NCI-H2227 (cell line): ENCODE data around the gene TEX12.
A peak's percentile ranks its signal among the peaks of the same experiment; 100 is the strongest.

Experiments used
- DNase-seq: peaks from one replicate; lab custom pipeline; 2025; ENCODE audit not compliant: unreplicated experiment; lab: John Stamatoyannopoulos, UW

TEX12 gene

DNA sequence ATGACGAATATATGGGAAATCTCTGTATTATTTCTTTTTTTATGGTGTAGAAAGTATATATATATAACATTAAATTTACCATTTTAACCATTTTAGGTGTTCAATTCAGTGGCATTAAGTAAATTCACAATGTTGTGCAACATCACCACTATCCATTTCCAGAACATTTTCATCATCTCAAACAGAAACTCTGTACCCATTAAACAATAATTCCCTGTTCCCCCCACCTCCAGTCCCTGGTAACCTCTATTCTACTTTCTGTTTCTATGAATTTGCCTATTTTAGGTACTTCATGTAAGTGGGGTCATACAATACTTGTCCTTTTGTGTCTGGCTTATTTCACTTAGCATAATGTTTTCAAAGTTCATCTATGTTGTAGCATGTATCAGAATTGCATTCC, 43.7 kb downstream of the TEX12 start:
- DNase-seq = no peak

DNA sequence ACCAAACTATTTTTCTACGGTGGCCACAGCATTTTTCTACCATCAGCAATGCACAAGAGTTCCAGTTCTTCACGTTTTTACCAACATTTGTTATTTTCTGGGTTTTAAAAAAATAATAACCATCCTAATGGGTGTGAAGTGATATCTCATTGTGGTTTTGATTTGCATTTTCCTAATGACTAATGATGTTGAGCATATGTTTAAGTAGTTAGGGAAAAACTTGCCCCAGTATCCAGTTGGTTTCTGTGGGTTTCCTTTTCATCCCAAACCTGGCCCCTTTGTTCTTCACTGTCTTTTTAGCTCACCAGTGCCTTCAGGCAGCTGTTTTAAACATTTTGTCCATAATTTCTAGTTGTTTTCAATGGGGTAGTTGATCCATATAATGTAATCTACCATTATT, 44.4 kb downstream of the TEX12 start:
- DNase-seq = no peak

DNA sequence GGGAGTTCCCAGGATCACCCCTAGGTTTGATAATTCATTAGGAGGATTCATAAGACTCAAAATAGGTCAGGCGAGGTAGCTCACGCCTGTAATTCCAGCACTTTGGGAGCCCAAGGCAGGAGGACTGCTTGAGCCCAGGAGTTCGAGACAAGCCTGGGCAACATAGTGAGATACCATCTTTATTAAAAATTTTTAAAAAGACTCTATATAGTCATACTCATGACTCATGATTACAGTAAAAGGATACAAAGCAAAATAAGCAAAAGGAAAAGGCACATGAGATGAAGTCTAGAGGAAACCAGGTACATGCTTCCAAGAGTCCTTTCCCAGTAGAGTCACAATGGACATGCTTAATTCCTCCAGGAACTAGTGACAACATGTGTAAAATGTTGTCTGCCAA, 45.1 kb downstream of the TEX12 start:
- DNase-seq = no peak

DNA sequence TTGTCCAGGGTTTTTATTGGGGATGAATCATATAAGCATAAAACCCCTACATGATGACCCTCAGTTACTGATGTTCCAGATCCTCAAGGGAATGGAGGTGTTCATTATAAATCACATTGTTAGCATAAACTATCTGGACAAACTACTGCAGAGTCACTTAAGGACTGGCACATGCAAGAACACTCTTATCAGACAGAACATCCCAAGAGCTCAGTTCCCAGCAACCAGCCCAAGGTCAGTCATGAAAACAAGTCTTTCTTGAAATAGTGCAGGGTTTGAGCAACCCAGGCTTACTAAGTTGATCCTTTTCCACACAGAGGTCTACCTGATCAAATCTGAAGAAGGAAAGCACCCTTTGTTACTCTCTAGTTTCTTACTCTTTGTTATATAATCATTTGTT, 45.5 kb downstream of the TEX12 start:
- no peak for DNase-seq

DNA sequence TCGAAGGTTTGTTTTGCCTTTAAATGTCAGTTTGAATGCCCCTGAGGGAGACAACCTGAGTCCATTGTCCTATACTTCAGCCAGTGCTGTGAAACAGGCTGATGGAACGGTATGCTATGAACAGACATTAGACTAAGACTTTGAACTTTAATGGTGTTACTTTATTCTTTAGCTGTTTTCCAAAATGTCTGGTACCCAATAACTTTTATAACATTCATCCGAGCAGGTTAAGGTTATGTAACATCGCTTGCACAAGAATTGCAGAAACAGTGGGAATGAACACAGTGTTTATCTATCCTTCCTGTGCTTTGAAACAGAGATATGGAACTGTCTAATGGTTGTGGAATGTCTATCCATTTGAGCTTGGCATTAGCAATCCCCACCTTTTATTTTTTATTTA, 46.6 kb downstream of the TEX12 start:
- DNase-seq = no peak

DNA sequence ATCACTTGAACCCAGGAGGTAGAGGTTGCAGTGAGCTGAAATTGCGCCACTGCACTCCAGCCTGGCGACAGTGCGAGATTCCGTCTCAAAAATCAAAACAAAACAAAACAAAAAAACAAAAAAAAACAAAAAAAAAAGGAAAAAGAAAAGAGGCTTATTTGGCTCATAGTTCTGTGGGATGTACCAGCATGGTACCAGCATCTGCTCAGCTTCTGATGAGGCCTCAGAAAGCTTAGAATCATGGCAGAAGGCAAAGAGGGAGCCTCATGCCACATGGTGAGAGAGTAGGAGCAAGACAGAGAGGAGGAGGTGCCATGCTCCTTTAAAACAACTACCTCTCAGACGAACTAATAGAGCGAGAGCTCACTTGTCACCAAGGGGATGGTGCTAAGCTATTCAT, 48.4 kb downstream of the TEX12 start:
- DNase-seq = no peak

DNA sequence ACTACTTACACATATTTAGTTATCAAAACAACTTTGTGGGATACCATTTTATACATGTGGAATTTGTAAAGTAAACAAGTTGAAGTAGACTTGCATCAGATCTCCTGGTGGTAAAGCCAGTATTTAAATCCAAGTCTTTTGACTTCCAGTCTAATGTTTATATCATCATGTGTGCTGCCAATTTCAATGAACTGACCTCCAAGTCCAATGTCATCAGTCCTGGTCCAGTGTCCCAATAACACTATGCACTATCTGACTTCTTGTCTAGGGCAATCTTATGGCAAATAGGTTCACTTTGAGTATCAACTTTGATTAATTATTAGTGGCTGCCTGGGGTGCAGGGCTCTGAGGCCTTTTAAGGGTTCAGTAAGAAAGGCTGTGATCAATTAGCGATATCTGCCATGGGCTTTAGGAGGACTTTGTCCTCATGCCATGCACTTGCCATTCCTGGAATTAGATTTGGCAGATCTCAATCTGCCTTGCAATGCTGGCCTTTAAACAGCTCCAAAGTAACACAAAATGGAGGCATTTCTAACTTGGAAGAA, 49.5 kb downstream of the TEX12 start:
- no peak for DNase-seq

DNA sequence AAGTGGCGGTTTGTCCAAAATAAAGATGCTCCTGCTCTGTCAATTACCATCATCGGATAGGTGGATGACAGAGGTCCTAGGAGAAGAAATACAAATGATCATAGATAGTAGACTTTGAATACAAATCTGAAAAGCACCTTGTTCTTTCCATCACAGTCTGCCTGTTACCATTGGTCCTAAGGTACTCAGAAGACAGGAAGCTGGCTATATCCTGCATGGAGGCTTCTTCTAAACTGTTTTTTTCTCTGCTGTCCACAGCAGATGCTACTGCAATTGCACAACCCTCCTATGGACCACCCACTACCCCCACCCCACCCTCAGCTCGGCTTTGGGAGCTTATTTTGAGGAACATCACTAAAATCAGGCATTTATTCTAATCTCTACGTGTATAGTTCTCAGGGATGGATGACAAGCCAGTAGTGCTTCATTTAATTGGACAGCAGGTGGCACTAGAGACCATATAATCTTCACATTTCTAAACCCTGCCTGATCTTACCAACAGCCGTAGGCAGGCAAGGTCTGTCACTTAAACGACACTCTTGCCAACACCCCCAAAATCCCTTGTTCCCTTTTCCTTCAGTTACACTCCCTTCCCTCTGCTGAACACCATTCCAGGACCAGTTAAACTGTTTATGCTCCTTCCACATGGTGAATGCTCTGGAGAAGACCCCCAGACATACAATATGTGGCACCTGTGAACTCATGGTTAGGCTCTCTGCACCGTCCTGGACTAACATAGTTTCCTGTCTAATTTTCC, 52.5 kb downstream of the TEX12 start:
- DNase-seq = peak; percentile 65

DNA sequence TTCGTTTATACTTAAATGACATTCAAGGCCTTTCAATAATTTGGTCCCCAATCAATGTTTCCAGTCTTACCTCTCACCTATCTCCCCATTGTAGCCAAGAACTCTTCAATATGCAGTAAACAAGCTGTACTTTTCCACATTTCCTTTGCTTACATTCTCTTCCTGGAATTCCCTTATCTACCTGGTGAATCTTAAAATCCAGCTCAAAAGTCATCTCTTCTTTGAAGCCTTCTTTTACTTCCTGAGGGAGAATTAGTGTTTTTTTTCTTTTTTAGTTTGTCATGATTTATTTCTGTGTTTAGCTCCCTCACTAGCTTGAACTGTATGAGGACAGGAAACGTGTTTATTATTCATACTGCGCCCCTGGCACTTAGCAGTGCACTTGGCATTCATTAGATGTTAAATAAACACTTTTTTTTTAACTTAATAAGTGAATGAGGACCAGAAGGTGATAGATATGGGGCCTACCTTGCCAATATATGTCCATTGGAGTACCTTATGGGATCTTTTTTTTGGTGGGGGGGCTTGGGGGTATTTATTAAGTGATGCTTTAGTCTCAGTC, 54.2 kb downstream of the TEX12 start:
- DNase-seq = no peak
